Mammary epithelial cell (primary cell): ENCODE measurements around the gene PGM5.

ENCODE experiments used
- EZH2 ChIP-seq: IDR thresholded peaks from 2 replicates; pipeline ENCODE4 v1.6.1; 2012; ENCODE audit warnings: low read length, inconsistent platforms, borderline replicate concordance
- TF ChIP-seq, protein P1 (sequence below), 2 donors: IDR thresholded peaks in 1 of 2; conservative IDR thresholded peaks in 1 of 2; 2 replicates each; pipeline ENCODE4 v1.5.1; 2011 to 2012; ENCODE audit warnings: inconsistent platforms in 2 of 2, low read length in 2 of 2, mild to moderate bottlenecking in 2 of 2, control low read depth in 1 of 2, low read depth in 1 of 2; ENCODE audit not compliant: insufficient read depth in 1 of 2; ENCODE audit errors: extremely low read depth in 1 of 2

GRCh38 chr9:68507130-68507805 is 150.9 kb downstream of the PGM5 start:
- TF ChIP-seq, protein P1, sequence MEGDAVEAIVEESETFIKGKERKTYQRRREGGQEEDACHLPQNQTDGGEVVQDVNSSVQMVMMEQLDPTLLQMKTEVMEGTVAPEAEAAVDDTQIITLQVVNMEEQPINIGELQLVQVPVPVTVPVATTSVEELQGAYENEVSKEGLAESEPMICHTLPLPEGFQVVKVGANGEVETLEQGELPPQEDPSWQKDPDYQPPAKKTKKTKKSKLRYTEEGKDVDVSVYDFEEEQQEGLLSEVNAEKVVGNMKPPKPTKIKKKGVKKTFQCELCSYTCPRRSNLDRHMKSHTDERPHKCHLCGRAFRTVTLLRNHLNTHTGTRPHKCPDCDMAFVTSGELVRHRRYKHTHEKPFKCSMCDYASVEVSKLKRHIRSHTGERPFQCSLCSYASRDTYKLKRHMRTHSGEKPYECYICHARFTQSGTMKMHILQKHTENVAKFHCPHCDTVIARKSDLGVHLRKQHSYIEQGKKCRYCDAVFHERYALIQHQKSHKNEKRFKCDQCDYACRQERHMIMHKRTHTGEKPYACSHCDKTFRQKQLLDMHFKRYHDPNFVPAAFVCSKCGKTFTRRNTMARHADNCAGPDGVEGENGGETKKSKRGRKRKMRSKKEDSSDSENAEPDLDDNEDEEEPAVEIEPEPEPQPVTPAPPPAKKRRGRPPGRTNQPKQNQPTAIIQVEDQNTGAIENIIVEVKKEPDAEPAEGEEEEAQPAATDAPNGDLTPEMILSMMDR (conservative IDR thresholded peaks at IDR 0.05 in 1 of 2, IDR thresholded peaks at IDR 0.05 in 1 of 2; ENCODE audit: extremely low read depth in 1 of 2, insufficient read depth in 1 of 2, low read depth in 1 of 2, low read length in 2 of 2), result peak; percentile 39 to 62
- TF ChIP-seq EZH2, result no peak
